Liver (tissue), 9 donors: ENCODE data around the gene PSME3IP1. TPM values are rescaled to one million over a fixed set of nuclear protein-coding genes. Genes with fewer than 3 reads are reported as not detected.
A peak's percentile ranks its signal among the peaks of the same experiment; 100 is the strongest.

Experiments used
- DNase-seq: peaks from one replicate; pipeline ENCODE4 v3.0.0-alpha.2; 2017; ENCODE audit warnings: low spot score
- H3K27ac ChIP-seq, 2 donors: one replicate each; pipeline ENCODE4 v1.7.0; 2013; ENCODE audit warnings: inconsistent platforms in 2 of 2, low read length in 2 of 2, control low read depth in 1 of 2, low read depth in 1 of 2, mild to moderate bottlenecking in 1 of 2
- H3K27me3 ChIP-seq, 4 donors: one replicate each; pipeline versions ENCODE4 v1.6.1 to v1.7.0; 2013; ENCODE audit warnings: low read length in 3 of 4, inconsistent platforms in 1 of 4, mild to moderate bottlenecking in 1 of 4, moderate library complexity in 1 of 4; ENCODE audit not compliant: control insufficient read depth in 4 of 4, insufficient read depth in 4 of 4
- H3K36me3 ChIP-seq, 4 donors: one replicate each; pipeline versions ENCODE4 v1.6.1 to v1.7.0; 2013; ENCODE audit warnings: low read length in 3 of 4, mild to moderate bottlenecking in 3 of 4, low read depth in 1 of 4, moderate library complexity in 1 of 4; ENCODE audit not compliant: control insufficient read depth in 4 of 4, insufficient read depth in 3 of 4
- H3K4me1 ChIP-seq, 4 donors: one replicate each; pipeline versions ENCODE4 v1.6.1 to v1.7.0; 2013; ENCODE audit warnings: low read length in 3 of 4, mild to moderate bottlenecking in 3 of 4, moderate library complexity in 1 of 4; ENCODE audit not compliant: control insufficient read depth in 4 of 4, insufficient read depth in 4 of 4
- H3K4me3 ChIP-seq, 3 donors: one replicate each; pipeline versions ENCODE4 v1.6.1 to v1.7.0; 2013; ENCODE audit warnings: low read length in 3 of 3, control low read depth in 1 of 3, low read depth in 1 of 3, mild to moderate bottlenecking in 1 of 3
- H3K9ac ChIP-seq, 2 donors: one replicate each; pipeline ENCODE4 v1.7.0; 2013; ENCODE audit warnings: low read length in 2 of 2, mild to moderate bottlenecking in 2 of 2, moderate library complexity in 2 of 2, control low read depth in 1 of 2, low read depth in 1 of 2
- H3K9me3 ChIP-seq, 4 donors: one replicate each; pipeline versions ENCODE4 v1.6.1 to v1.7.0; 2013; ENCODE audit warnings: low read length in 3 of 4; ENCODE audit not compliant: control insufficient read depth in 4 of 4
- ATF3 ChIP-seq: IDR thresholded peaks from 2 replicates; pipeline ENCODE4 v1.6.1; 2016; ENCODE audit warnings: antibody characterized with exemption
- EGR1 ChIP-seq, 2 donors: IDR thresholded peaks; 2 replicates each; pipeline ENCODE4 v1.6.1; 2016 to 2018; ENCODE audit warnings: antibody characterized with exemption in 2 of 2, low read depth in 2 of 2
- FOXA1 ChIP-seq: IDR thresholded peaks from 2 replicates; pipeline ENCODE4 v1.6.1; 2016; ENCODE audit warnings: antibody characterized with exemption
- FOXA2 ChIP-seq: IDR thresholded peaks from 2 replicates; pipeline ENCODE4 v1.6.1; 2016; ENCODE audit warnings: antibody characterized with exemption
- GABPA ChIP-seq, 2 donors: IDR thresholded peaks in 1 of 2; conservative IDR thresholded peaks in 1 of 2; 2 replicates each; pipeline ENCODE4 v1.6.1; 2016; ENCODE audit warnings: antibody characterized with exemption in 2 of 2, mild to moderate bottlenecking in 1 of 2, moderate library complexity in 1 of 2
- HNF4A ChIP-seq, 2 donors: conservative IDR thresholded peaks; 2 replicates each; pipeline ENCODE4 v1.6.1; 2016; ENCODE audit warnings: antibody characterized with exemption in 2 of 2, mild to moderate bottlenecking in 2 of 2
- HNF4G ChIP-seq: IDR thresholded peaks from 2 replicates; pipeline ENCODE4 v1.6.1; 2016; ENCODE audit warnings: antibody characterized with exemption
- JUND ChIP-seq, 2 donors: IDR thresholded peaks; 2 replicates each; pipeline ENCODE4 v1.6.1; 2016; ENCODE audit warnings: antibody characterized with exemption in 2 of 2
- NR2F2 ChIP-seq: IDR thresholded peaks from 2 replicates; pipeline ENCODE4 v1.6.1; 2016; ENCODE audit warnings: antibody characterized with exemption
- RAD21 ChIP-seq, 2 donors: IDR thresholded peaks; 2 replicates each; pipeline ENCODE4 v1.6.1; 2016; ENCODE audit warnings: antibody characterized with exemption in 2 of 2, mild to moderate bottlenecking in 2 of 2
- RXRA ChIP-seq, 2 donors: IDR thresholded peaks; 2 replicates each; pipeline ENCODE4 v1.6.1; 2017 to 2018; ENCODE audit warnings: antibody characterized with exemption in 2 of 2, mild to moderate bottlenecking in 1 of 2
- SP1 ChIP-seq: IDR thresholded peaks from 2 replicates; pipeline ENCODE4 v1.6.1; 2018; ENCODE audit warnings: antibody characterized with exemption, mild to moderate bottlenecking
- TAF1 ChIP-seq: conservative IDR thresholded peaks from 2 replicates; pipeline ENCODE4 v1.6.1; 2016; ENCODE audit warnings: antibody characterized with exemption, mild to moderate bottlenecking
- YY1 ChIP-seq: IDR thresholded peaks from 2 replicates; pipeline ENCODE4 v1.6.1; 2016; ENCODE audit warnings: antibody characterized with exemption, mild to moderate bottlenecking
- ZBTB33 ChIP-seq: IDR thresholded peaks from 2 replicates; pipeline ENCODE4 v1.6.1; 2016; ENCODE audit warnings: antibody characterized with exemption
- WGBS: extraction: QIAGEN DNeasy Blood & Tissue Kit; methylation state at CpG from one replicate; pipeline ENCODE4 v1.1.7; 2013; 5-methylcytosine and 5-hydroxymethylcytosine counted together
- polyA plus RNA-seq, 2 donors: library from polyadenylated mRNA; stranded (reverse) in 1 of 2; unstranded in 1 of 2; fragments of 200-250 nt in 1 of 2; fragments of >200 nt in 1 of 2; fragmentation: Nextera tagmentation in 1 of 2; extraction: Ambion mirVana in 1 of 2; gene quantifications; one replicate each; pipeline versions ENCODE4 v1.2.1 to v1.2.3, GENCODE V29; 2013 to 2015
- total RNA-seq, 2 donors: library from RNA; depleted of rRNA; stranded (reverse); fragments of >200 nt; gene quantifications; one replicate each; pipeline ENCODE4 v1.2.3, GENCODE V29; 2014
- TF ChIP-seq, protein P1 (sequence below): fragments of 150-350 bp; IDR thresholded peaks from 2 replicates; pipeline ENCODE4 v1.5.1; 2017; ENCODE audit warnings: improper control_type of control experiment, low read depth, low read length; ENCODE audit not compliant: missing input control
- TF ChIP-seq, protein P2 (sequence below): IDR thresholded peaks from 2 replicates; pipeline ENCODE4 v1.6.1; 2016; ENCODE audit warnings: antibody characterized with exemption, mild to moderate bottlenecking
- TF ChIP-seq, protein P3 (sequence below): IDR thresholded peaks from 2 replicates; pipeline ENCODE4 v1.6.1; 2016; ENCODE audit warnings: antibody characterized with exemption
- donor health status: healthy.
- donor health status: healthy.
- donor health status: healthy.
- donor health status: healthy.
- donor health status: healthy.

Gene PSME3IP1
- total and polyA plus RNA-seq, 4 donors, result 25.0 to 34.7 (median 25.8) TPM

DNA sequence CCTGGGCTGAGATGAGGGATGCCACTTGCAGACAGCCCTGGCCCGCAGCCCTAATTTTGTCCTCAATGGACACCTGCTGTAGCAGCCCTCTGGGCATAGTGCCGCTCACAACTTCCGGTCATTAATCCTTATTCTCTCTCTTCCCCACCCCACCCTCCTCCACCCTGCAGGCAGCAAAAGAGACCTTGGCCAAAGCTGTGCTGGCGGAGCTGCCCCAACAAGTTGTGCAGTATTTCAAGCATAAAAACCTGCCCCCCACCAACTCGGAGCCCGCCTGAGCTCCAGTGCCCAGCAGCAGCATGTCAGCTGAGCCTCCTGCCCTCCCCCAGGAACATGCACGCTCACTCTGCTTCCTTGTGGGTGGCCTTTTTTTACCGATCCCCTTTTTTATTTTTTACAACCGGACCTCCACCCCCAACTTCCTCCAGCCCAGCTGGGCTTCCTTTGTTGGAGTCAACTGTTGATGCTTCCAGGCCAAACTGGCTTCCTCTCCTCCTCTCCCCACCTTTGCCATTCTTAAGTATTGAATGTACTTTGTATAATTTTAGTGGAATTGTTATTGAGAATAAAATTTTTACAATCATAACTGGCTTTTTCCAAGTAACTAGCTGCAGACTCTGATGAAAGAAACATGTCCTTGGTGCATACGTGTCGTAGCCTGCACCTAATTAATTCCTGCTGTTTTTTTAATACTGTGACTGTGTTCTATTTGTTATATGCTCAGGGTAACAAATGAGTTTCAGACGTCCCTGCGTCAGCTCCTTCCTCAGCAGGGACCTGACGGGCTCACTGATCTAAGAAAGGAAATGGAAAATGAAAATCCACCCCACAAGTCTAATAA lies 38.2 kb downstream of the PSME3IP1 start:
- peaks cover 0 to 6% (median 2%) of the 10 kb centered on the region in 4 donors for H3K36me3 ChIP-seq
- peaks cover 0 to 19% (median under 1%) of the 10 kb centered on the region in 4 donors for H3K4me1 ChIP-seq
- 62% methylated on average over 14 of the region's 14 CpGs for WGBS
- no peak for DNase-seq
- H3K27me3 ChIP-seq, result no peaks in the 10 kb centered on the region
- TF ChIP-seq NR2F2 (peak; percentile 74), JUND (IDR thresholded peaks at IDR 0.05) (no peak), SP1 (peak; percentile 9)
- no peaks in the 10 kb centered on the region for H3K9me3 ChIP-seq
- no peak overlapping the region for H3K9ac ChIP-seq
- no peak overlapping the region for H3K27ac ChIP-seq
- H3K4me3 ChIP-seq, result no peak overlapping the region

- no peak overlapping the region for H3K4me3 ChIP-seq
- peaks cover 0 to 19% (median under 1%) of the 10 kb centered on the region in 4 donors for H3K4me1 ChIP-seq
- WGBS, result 90% methylated on average over 5 of the region's 5 CpGs
- no peak overlapping the region for H3K27ac ChIP-seq
- no peaks in the 10 kb centered on the region for H3K9me3 ChIP-seq
- DNase-seq, result no peak
- TF ChIP-seq RAD21 (IDR thresholded peaks at IDR 0.05) (peak in 1 of 2 donors; percentile 22), SP1 (no peak)
- H3K27me3 ChIP-seq, result no peaks in the 10 kb centered on the region
- no peak overlapping the region for H3K9ac ChIP-seq
- no peaks in the 10 kb centered on the region for H3K36me3 ChIP-seq
These were observed 39.1 kb downstream of the PSME3IP1 start for GRCh38 chr16:57146735-57147134.

DNA sequence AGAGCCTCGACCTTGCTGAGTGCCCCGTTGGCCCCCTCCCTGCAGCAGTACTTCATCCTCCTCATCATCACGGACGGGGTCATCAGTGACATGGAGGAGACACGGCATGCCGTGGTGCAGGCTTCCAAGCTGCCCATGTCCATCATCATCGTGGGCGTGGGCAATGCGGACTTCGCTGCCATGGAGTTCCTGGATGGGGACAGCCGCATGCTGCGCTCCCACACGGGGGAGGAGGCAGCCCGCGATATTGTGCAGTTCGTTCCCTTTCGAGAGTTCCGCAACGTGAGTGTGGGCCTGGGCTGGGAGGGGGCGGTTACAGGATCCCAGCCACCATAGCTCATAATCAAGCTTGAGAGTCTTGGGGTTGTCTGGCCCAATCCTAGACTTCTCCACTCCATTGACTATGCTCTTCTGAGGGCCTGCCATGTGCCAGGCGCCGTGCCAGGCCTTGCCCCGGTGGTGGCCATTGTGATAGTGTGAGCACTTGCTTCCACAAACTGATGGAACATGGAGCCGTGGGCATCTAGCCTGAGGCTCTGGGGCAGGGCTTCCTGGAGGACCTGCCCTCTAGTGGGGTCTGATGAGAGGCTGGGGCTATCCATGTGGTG lies 39.7 kb downstream of the PSME3IP1 start:
- Histone ChIP-seq H3K9me3 (no peaks in the 10 kb centered on the region), H3K36me3 (no peaks in the 10 kb centered on the region), H3K4me3 (no peak overlapping the region), H3K9ac (no peak overlapping the region), H3K27me3 (no peaks in the 10 kb centered on the region), H3K4me1 (peaks cover 0 to 23% (median under 1%) of the 10 kb centered on the region in 4 donors), H3K27ac (no peak overlapping the region)
- TF ChIP-seq EGR1 (IDR thresholded peaks at IDR 0.05; ENCODE audit: low read depth in 2 of 2), result no peak
- TF ChIP-seq ATF3, result no peak
- TF ChIP-seq RXRA (IDR thresholded peaks at IDR 0.05), result no peak
- TF ChIP-seq HNF4G, result no peak
- TF ChIP-seq SP1, result no peak
- TF ChIP-seq, protein P1, sequence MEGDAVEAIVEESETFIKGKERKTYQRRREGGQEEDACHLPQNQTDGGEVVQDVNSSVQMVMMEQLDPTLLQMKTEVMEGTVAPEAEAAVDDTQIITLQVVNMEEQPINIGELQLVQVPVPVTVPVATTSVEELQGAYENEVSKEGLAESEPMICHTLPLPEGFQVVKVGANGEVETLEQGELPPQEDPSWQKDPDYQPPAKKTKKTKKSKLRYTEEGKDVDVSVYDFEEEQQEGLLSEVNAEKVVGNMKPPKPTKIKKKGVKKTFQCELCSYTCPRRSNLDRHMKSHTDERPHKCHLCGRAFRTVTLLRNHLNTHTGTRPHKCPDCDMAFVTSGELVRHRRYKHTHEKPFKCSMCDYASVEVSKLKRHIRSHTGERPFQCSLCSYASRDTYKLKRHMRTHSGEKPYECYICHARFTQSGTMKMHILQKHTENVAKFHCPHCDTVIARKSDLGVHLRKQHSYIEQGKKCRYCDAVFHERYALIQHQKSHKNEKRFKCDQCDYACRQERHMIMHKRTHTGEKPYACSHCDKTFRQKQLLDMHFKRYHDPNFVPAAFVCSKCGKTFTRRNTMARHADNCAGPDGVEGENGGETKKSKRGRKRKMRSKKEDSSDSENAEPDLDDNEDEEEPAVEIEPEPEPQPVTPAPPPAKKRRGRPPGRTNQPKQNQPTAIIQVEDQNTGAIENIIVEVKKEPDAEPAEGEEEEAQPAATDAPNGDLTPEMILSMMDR, result no peak
- TF ChIP-seq, protein P2, sequence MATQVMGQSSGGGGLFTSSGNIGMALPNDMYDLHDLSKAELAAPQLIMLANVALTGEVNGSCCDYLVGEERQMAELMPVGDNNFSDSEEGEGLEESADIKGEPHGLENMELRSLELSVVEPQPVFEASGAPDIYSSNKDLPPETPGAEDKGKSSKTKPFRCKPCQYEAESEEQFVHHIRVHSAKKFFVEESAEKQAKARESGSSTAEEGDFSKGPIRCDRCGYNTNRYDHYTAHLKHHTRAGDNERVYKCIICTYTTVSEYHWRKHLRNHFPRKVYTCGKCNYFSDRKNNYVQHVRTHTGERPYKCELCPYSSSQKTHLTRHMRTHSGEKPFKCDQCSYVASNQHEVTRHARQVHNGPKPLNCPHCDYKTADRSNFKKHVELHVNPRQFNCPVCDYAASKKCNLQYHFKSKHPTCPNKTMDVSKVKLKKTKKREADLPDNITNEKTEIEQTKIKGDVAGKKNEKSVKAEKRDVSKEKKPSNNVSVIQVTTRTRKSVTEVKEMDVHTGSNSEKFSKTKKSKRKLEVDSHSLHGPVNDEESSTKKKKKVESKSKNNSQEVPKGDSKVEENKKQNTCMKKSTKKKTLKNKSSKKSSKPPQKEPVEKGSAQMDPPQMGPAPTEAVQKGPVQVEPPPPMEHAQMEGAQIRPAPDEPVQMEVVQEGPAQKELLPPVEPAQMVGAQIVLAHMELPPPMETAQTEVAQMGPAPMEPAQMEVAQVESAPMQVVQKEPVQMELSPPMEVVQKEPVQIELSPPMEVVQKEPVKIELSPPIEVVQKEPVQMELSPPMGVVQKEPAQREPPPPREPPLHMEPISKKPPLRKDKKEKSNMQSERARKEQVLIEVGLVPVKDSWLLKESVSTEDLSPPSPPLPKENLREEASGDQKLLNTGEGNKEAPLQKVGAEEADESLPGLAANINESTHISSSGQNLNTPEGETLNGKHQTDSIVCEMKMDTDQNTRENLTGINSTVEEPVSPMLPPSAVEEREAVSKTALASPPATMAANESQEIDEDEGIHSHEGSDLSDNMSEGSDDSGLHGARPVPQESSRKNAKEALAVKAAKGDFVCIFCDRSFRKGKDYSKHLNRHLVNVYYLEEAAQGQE, result no peak
- no peak for TF ChIP-seq NR2F2
- TF ChIP-seq YY1, result no peak
- TF ChIP-seq GABPA (IDR thresholded peaks at IDR 0.05 in 1 of 2, conservative IDR thresholded peaks at IDR 0.05 in 1 of 2), result no peak
- no peak for TF ChIP-seq FOXA2
- no peak for TF ChIP-seq HNF4A (conservative IDR thresholded peaks at IDR 0.05)
- no peak for TF ChIP-seq TAF1
- no peak for TF ChIP-seq RAD21 (IDR thresholded peaks at IDR 0.05)
- TF ChIP-seq FOXA1, result no peak
- no peak for TF ChIP-seq ZBTB33
- TF ChIP-seq, protein P3, sequence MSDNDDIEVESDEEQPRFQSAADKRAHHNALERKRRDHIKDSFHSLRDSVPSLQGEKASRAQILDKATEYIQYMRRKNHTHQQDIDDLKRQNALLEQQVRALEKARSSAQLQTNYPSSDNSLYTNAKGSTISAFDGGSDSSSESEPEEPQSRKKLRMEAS, result no peak
- no peak for TF ChIP-seq JUND (IDR thresholded peaks at IDR 0.05)
- 82% methylated on average over 24 of the region's 24 CpGs for WGBS
- no peak for DNase-seq
